PFSK-1 (cell line): ENCODE measurements around the gene PPM1N.

Experiments
- REST ChIP-seq, 2 experiments: IDR thresholded peaks; 2 replicates each; pipeline versions ENCODE4 v1.6.1 to v1.8.0; 2011 to 2012; ENCODE audit warnings: low read depth in 2 of 2, low read length in 2 of 2, control low read depth in 1 of 2, inconsistent platforms in 1 of 2, mild to moderate bottlenecking in 1 of 2, moderate library complexity in 1 of 2; ENCODE audit not compliant: insufficient read depth in 1 of 2
- TAF1 ChIP-seq: IDR thresholded peaks from 2 replicates; pipeline ENCODE4 v1.6.1; 2012; ENCODE audit warnings: low read length, control low read depth, borderline replicate concordance; ENCODE audit not compliant: insufficient read depth

- TF ChIP-seq REST (IDR thresholded peaks at IDR 0.05; ENCODE audit: insufficient read depth in 1 of 2, low read depth in 2 of 2, low read length in 2 of 2) (no peak), TAF1 (no peak)
Observed at GRCh38 chr19:45507872-45508416, 9.7 kb downstream of the PPM1N start.
